Keratinocyte (primary cell): ENCODE results near the gene CHGA. TPM values are rescaled to one million over a fixed set of nuclear protein-coding genes. Genes with fewer than 3 reads are reported as not detected.

ENCODE experiments used
- DNase-seq: peaks from one replicate; pipeline ENCODE4 v3.0.0-alpha.2; 2011; ENCODE audit warnings: low read depth, missing footprints, low spot score
- FAIRE-seq: peaks from 2 replicates; lab custom pipeline; 2011; peaks lifted over from hg19 to GRCh38; lab: Jason Lieb, UNC
- H2AFZ ChIP-seq: 2 replicates; pipeline ENCODE4 v1.6.0; 2012; ENCODE audit warnings: low read length, control low read depth, inconsistent platforms; ENCODE audit not compliant: control insufficient read depth
- H3K27ac ChIP-seq: 2 replicates; pipeline ENCODE4 v1.5.1; 2011; ENCODE audit warnings: low read length; ENCODE audit not compliant: control insufficient read depth, insufficient read depth
- H3K27me3 ChIP-seq: 3 replicates; pipeline ENCODE4 v1.6.0; 2011; ENCODE audit warnings: low read length; ENCODE audit not compliant: control insufficient read depth, insufficient read depth; ENCODE audit errors: extremely low read depth
- H3K36me3 ChIP-seq, 2 experiments: 2 replicates in 1 of 2; 3 replicates in 1 of 2; pipeline ENCODE4 v1.5.1; 2011; ENCODE audit warnings: low read length in 2 of 2, mild to moderate bottlenecking in 1 of 2; ENCODE audit not compliant: control insufficient read depth in 2 of 2, insufficient read depth in 2 of 2; ENCODE audit errors: extremely low read depth in 1 of 2
- H3K4me1 ChIP-seq: 3 replicates; pipeline ENCODE4 v1.5.1; 2011; ENCODE audit warnings: low read length; ENCODE audit not compliant: control insufficient read depth, insufficient read depth; ENCODE audit errors: extremely low read depth
- H3K4me2 ChIP-seq: 3 replicates; pipeline ENCODE4 v1.6.0; 2011; ENCODE audit warnings: low read depth, low read length; ENCODE audit not compliant: control insufficient read depth, insufficient read depth; ENCODE audit errors: extremely low read depth
- H3K4me3 ChIP-seq, 3 experiments: fragments of 200-600 bp in 1 of 3; sonication (generic) in 1 of 3; 2 replicates in 2 of 3; 3 replicates in 1 of 3; pipeline ENCODE4 v1.5.1; 2011 to 2016; ENCODE audit warnings: low read length in 3 of 3, mild to moderate bottlenecking in 3 of 3, control low read depth in 2 of 3, inconsistent platforms in 1 of 3, low read depth in 1 of 3, mixed read lengths in 1 of 3, mixed run types in 1 of 3, moderate library complexity in 1 of 3; ENCODE audit not compliant: control insufficient read depth in 2 of 3, insufficient read depth in 2 of 3; ENCODE audit errors: extremely low read depth in 1 of 3
- H3K79me2 ChIP-seq: 2 replicates; pipeline ENCODE4 v1.6.0; 2012; ENCODE audit warnings: low read length; ENCODE audit not compliant: control insufficient read depth, insufficient read depth
- H3K9ac ChIP-seq: 3 replicates; pipeline ENCODE4 v1.6.0; 2011; ENCODE audit warnings: low read length; ENCODE audit not compliant: control insufficient read depth, insufficient read depth; ENCODE audit errors: extremely low read depth
- H3K9me1 ChIP-seq: 3 replicates; pipeline ENCODE4 v1.6.0; 2011; ENCODE audit warnings: low read length; ENCODE audit not compliant: control insufficient read depth, insufficient read depth; ENCODE audit errors: extremely low read depth
- H3K9me3 ChIP-seq: 2 replicates; pipeline ENCODE4 v1.5.1; 2012; ENCODE audit warnings: low read depth, low read length; ENCODE audit not compliant: control insufficient read depth
- H4K20me1 ChIP-seq: 3 replicates; pipeline ENCODE4 v1.6.0; 2011; ENCODE audit warnings: low read length; ENCODE audit not compliant: control insufficient read depth, insufficient read depth; ENCODE audit errors: extremely low read depth
- CTCF ChIP-seq, 3 experiments: IDR thresholded peaks in 1 of 3; conservative IDR thresholded peaks in 1 of 3; optimal IDR thresholded peaks in 1 of 3; 2 replicates in 2 of 3; 3 replicates in 1 of 3; pipeline versions ENCODE3 to v1.5.1; 2011; ENCODE audit warnings: low read length in 3 of 3, mild to moderate bottlenecking in 3 of 3, moderate library complexity in 2 of 3, control low read depth in 1 of 3, inconsistent platforms in 1 of 3; ENCODE audit not compliant: insufficient read depth in 2 of 3; ENCODE audit errors: extremely low read depth in 1 of 3
- EZH2 ChIP-seq: IDR thresholded peaks from one replicate; pipeline ENCODE4 v1.6.1; 2012; ENCODE audit warnings: inconsistent platforms, mild to moderate bottlenecking, low read length, moderate library complexity
- dilution Hi-C: fragments of 300-500 bp; cut with MboI; formaldehyde crosslinking; loops from one replicate; pipeline ENCODE4 v1.7.0; 2020; ENCODE audit warnings: low sequenced_read_pairs; ENCODE audit not compliant: extremely low pct_ligation_motif_present
- polyA plus RNA-seq, 5 experiments: library from polyadenylated mRNA; depleted of rRNA in 3 of 5; stranded (reverse) in 3 of 5; stranded (forward) in 1 of 5; unstranded in 1 of 5; fragments of >200 nt; gene quantifications; 1 replicate in 1 of 5; 2 replicates in 3 of 5; 3 replicates in 1 of 5; pipeline versions ENCODE4 v1.2.1 to v1.2.3, GENCODE V29; 2011 to 2012; ENCODE audit warnings: missing spikeins in 2 of 5, low read depth in 1 of 5, low replicate concordance in 1 of 5

Gene CHGA
- polyA plus RNA-seq, 1 donor (not counting 4 experiments of a cell fraction or from before 2014, with no cell fraction given): 0.04 TPM

DNA sequence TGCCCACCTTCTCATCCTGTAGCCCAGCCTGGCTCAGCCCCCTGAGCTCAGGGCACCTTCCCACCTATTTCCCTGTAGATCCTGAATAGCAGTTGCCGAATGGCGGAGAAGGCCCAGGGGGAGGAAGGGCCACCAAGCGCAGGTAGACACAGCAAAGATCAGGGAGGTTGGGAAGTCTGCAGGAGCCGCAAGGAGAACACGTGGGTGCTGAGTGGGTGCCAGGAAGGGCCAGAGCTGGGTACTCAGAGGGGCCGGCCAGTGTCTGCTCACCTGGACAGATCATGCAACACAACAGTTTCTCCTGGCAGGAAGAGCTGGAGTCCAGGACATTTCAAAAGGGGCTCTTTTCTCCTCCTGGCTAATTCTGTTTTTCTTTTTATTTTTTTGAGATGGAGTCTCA, 30.6 kb downstream of the CHGA start:
- no peak for FAIRE-seq
- dilution Hi-C loops: no loop called here
- no peak for DNase-seq
- TF ChIP-seq CTCF (optimal IDR thresholded peaks at IDR 0.05 in 1 of 3, IDR thresholded peaks at IDR 0.05 in 1 of 3, conservative IDR thresholded peaks at IDR 0.05 in 1 of 3; ENCODE audit: extremely low read depth in 1 of 3, insufficient read depth in 2 of 3, low read length in 3 of 3): no peak
- TF ChIP-seq EZH2: no peak
- Histone ChIP-seq H3K4me1 (peaks cover 4% of the 10 kb centered on the region), H2AFZ (no peak overlapping the region), H3K9me1 (no peaks in the 10 kb centered on the region), H3K27me3 (no peaks in the 10 kb centered on the region), H3K27ac (no peak overlapping the region), H3K4me3 (no peak overlapping the region), H3K9me3 (no peaks in the 10 kb centered on the region), H3K79me2 (no peaks in the 10 kb centered on the region), H4K20me1 (no peaks in the 10 kb centered on the region), H3K36me3 (peaks cover 23 to 49% of the 10 kb centered on the region in 2 experiments), H3K9ac (no peak overlapping the region), H3K4me2 (no peak overlapping the region)

DNA sequence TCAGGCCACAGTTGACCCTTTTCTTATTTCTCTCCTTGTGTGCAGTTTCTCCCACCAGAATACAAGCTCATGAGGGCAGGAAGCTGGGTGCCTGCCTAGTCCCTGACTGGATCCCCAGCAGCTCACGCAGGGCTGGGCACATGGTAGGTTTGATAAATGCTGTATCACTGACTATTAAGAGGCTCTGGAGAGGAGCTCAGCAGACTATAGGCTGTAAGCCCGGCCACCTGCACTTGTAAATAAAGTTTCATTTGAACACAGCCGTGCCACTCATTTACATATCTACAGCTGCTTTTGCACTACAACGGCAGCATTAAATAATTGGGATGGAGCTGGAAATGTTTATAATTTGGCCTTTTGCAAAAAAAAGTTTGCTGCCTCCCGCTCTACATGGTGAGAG, 32.0 kb downstream of the CHGA start:
- Histone ChIP-seq H3K4me1 (peaks cover 4% of the 10 kb centered on the region), H3K27ac (no peak overlapping the region), H3K4me2 (no peak overlapping the region), H3K79me2 (no peaks in the 10 kb centered on the region), H2AFZ (no peak overlapping the region), H3K4me3 (no peak overlapping the region), H3K9me3 (no peaks in the 10 kb centered on the region), H3K9me1 (no peaks in the 10 kb centered on the region), H3K9ac (no peak overlapping the region), H4K20me1 (no peaks in the 10 kb centered on the region), H3K27me3 (no peaks in the 10 kb centered on the region), H3K36me3 (peaks cover 20 to 48% of the 10 kb centered on the region in 2 experiments)
- TF ChIP-seq EZH2: no peak
- TF ChIP-seq CTCF (optimal IDR thresholded peaks at IDR 0.05 in 1 of 3, IDR thresholded peaks at IDR 0.05 in 1 of 3, conservative IDR thresholded peaks at IDR 0.05 in 1 of 3; ENCODE audit: extremely low read depth in 1 of 3, insufficient read depth in 2 of 3, low read length in 3 of 3): no peak
- FAIRE-seq: no peak
- no peak for DNase-seq
- dilution Hi-C loops: no loop called here
